ENCODE data around the gene F13B. TPM values are rescaled to one million over a fixed set of nuclear protein-coding genes. Genes with fewer than 3 reads are reported as not detected.
"Not testable (repeated sequence)": the region's sequence is repeated elsewhere in the genome, so short reads cannot be mapped to it uniquely, and the experiment has no call there.

Gene F13B
- total RNA-seq, 1 donor from 2014 or later, result 0.48 TPM

DNA sequence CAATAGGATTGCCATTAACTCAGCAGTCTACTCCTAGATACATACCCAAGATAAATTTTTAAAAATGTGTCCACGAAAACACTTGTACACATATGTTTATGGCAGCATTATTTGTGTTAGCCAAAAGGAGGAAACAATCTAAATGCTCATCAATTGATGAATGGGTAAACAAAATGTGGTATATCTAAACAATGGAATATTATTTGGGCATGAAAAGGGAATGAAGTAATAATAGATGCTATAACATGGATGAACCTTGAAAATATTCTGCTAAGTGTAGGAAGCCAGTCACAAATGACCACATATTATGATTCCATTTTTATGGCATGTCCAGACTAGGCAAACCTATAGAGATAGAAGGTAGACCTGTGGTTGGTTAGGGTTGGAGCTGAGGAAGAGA is 55.4 kb downstream of the F13B start:
- Mint-ChIP-seq H3K9me3 (peaks cover 6% of the 10 kb centered on the region), H3K27me3 (no peaks in the 10 kb centered on the region)

DNA sequence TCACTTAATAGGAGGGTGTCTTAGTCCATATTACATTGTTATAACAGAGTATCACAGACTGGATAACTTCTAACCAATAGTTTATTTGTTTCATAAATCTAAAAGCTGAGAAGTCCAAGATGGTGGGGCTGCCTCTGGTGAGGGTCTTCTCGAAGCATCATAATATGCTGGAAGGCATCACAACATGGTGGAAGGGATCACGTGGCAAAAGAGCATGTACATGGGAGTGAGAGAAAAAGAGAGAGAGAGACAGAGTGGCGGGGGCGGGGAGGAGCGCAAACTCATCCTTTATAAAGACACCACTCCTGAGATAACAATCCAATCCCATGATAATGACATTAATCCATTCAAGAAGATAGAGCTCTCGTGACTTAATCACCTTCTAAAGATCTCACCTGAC is 58.2 kb downstream of the F13B start:
- H3K4me1 Mint-ChIP-seq (ENCODE audit: unreplicated experiment), result no peaks in the 10 kb centered on the region
- no peak for DNase-seq (ENCODE audit: extremely low spot score, unreplicated experiment)
- no peaks in the 10 kb centered on the region for H3K27me3 Mint-ChIP-seq
- no peak overlapping the region for H3K4me3 Mint-ChIP-seq
- H3K9me3 Mint-ChIP-seq, result peaks cover 6% of the 10 kb centered on the region
- no peak overlapping the region for H3K27ac Mint-ChIP-seq
- TF ChIP-seq, protein P1, sequence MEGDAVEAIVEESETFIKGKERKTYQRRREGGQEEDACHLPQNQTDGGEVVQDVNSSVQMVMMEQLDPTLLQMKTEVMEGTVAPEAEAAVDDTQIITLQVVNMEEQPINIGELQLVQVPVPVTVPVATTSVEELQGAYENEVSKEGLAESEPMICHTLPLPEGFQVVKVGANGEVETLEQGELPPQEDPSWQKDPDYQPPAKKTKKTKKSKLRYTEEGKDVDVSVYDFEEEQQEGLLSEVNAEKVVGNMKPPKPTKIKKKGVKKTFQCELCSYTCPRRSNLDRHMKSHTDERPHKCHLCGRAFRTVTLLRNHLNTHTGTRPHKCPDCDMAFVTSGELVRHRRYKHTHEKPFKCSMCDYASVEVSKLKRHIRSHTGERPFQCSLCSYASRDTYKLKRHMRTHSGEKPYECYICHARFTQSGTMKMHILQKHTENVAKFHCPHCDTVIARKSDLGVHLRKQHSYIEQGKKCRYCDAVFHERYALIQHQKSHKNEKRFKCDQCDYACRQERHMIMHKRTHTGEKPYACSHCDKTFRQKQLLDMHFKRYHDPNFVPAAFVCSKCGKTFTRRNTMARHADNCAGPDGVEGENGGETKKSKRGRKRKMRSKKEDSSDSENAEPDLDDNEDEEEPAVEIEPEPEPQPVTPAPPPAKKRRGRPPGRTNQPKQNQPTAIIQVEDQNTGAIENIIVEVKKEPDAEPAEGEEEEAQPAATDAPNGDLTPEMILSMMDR (conservative IDR thresholded peaks at IDR 0.05), result no peak
- no peaks in the 10 kb centered on the region for H3K36me3 Mint-ChIP-seq

More for the DNA sequence above, 55.4 kb downstream of the F13B start:
- H3K4me3 Mint-ChIP-seq, result no peak overlapping the region
- no peak for DNase-seq (ENCODE audit: extremely low spot score, unreplicated experiment)
- no peaks in the 10 kb centered on the region for H3K4me1 Mint-ChIP-seq (ENCODE audit: unreplicated experiment)
- no peak overlapping the region for H3K27ac Mint-ChIP-seq
- TF ChIP-seq, protein P1 (conservative IDR thresholded peaks at IDR 0.05), result no peak
- no peaks in the 10 kb centered on the region for H3K36me3 Mint-ChIP-seq

DNA sequence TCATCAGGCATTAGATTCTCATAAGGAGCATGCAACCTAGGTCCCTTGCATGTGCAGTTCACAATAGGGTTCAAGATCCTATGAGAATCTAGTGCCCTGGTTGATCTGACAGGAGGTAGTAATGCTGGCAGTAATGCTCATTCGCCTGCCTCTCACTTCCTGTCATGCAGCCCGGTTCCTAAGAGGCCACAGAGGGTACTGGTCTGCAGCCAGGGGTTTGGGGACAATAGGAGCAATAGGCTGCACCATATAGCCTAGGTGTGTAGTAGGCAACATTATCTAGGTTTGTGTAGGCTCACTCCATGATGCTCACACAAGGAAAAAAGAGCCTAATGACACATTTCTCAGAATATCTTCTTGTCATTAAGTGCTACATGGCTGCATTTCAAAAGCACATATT is 63.9 kb downstream of the F13B start:
- H3K36me3 Mint-ChIP-seq, result no peaks in the 10 kb centered on the region
- no peak overlapping the region for H3K27ac Mint-ChIP-seq
- H3K27me3 Mint-ChIP-seq, result no peaks in the 10 kb centered on the region
- no peak for DNase-seq (ENCODE audit: extremely low spot score, unreplicated experiment)
- H3K9me3 Mint-ChIP-seq, result no peaks in the 10 kb centered on the region
- H3K4me1 Mint-ChIP-seq (ENCODE audit: unreplicated experiment), result no peaks in the 10 kb centered on the region
- H3K4me3 Mint-ChIP-seq, result no peak overlapping the region
- TF ChIP-seq, protein P1 (conservative IDR thresholded peaks at IDR 0.05), result no peak

GRCh38 chr1:197001828-197002227 is 65.2 kb downstream of the F13B start:
- no peaks in the 10 kb centered on the region for H3K9me3 Mint-ChIP-seq
- no peak overlapping the region for H3K27ac Mint-ChIP-seq
- no peak for DNase-seq (ENCODE audit: extremely low spot score, unreplicated experiment)
- TF ChIP-seq, protein P1 (conservative IDR thresholded peaks at IDR 0.05), result no peak
- no peaks in the 10 kb centered on the region for H3K4me1 Mint-ChIP-seq (ENCODE audit: unreplicated experiment)
- no peaks in the 10 kb centered on the region for H3K36me3 Mint-ChIP-seq
- no peaks in the 10 kb centered on the region for H3K27me3 Mint-ChIP-seq
- no peak overlapping the region for H3K4me3 Mint-ChIP-seq

GRCh38 chr1:196997423-196997822 is 69.6 kb downstream of the F13B start:
- no peaks in the 10 kb centered on the region for H3K36me3 Mint-ChIP-seq
- no peak overlapping the region for H3K4me3 Mint-ChIP-seq
- no peaks in the 10 kb centered on the region for H3K9me3 Mint-ChIP-seq
- H3K4me1 Mint-ChIP-seq (ENCODE audit: unreplicated experiment), result no peaks in the 10 kb centered on the region
- DNase-seq (ENCODE audit: extremely low spot score, unreplicated experiment), result no peak
- no peaks in the 10 kb centered on the region for H3K27me3 Mint-ChIP-seq
- H3K27ac Mint-ChIP-seq, result no peak overlapping the region
- TF ChIP-seq, protein P1 (conservative IDR thresholded peaks at IDR 0.05), result no peak

DNA sequence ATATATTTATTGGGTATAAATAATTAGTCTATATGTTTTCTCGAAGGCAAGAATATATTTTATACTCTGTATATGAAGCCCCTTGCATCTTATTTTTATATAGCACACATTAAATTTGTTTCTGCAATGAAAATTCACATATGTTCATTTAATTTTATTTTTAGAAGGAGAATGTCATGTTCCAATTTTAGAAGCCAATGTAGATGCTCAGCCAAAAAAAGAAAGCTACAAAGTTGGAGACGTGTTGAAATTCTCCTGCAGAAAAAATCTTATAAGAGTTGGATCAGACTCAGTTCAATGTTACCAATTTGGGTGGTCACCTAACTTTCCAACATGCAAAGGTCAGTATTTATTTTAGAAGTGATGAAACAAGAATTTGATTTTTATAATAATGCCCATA is 73.1 kb downstream of the F13B start:
- TF ChIP-seq, protein P1 (conservative IDR thresholded peaks at IDR 0.05), result no peak
- H3K36me3 Mint-ChIP-seq, result no peaks in the 10 kb centered on the region
- no peaks in the 10 kb centered on the region for H3K4me1 Mint-ChIP-seq (ENCODE audit: unreplicated experiment)
- no peaks in the 10 kb centered on the region for H3K9me3 Mint-ChIP-seq
- no peak for DNase-seq (ENCODE audit: extremely low spot score, unreplicated experiment)
- H3K4me3 Mint-ChIP-seq, result no peak overlapping the region
- no peaks in the 10 kb centered on the region for H3K27me3 Mint-ChIP-seq
- no peak overlapping the region for H3K27ac Mint-ChIP-seq

- not testable (repeated sequence) for H3K36me3 Mint-ChIP-seq; H3K27me3 Mint-ChIP-seq; H3K27ac Mint-ChIP-seq; H3K4me3 Mint-ChIP-seq; H3K4me1 Mint-ChIP-seq (ENCODE audit: unreplicated experiment); H3K9me3 Mint-ChIP-seq
- DNase-seq (ENCODE audit: extremely low spot score, unreplicated experiment), result peak; percentile 70
Measured at GRCh38 chr1:196991919-196992651, 75.0 kb downstream of the F13B start.

Measured in type B pancreatic cell (in vitro differentiated cells).